Measurements from ENCODE around the gene KIF5B. TPM values are rescaled to one million over a fixed set of nuclear protein-coding genes. Genes with fewer than 3 reads are reported as not detected.
A peak's percentile ranks its signal among the peaks of the same experiment; 100 is the strongest.

KIF5B gene
- total and polyA plus RNA-seq, 2 donors from 2014 or later, result 26.9 to 77.2 TPM

DNA sequence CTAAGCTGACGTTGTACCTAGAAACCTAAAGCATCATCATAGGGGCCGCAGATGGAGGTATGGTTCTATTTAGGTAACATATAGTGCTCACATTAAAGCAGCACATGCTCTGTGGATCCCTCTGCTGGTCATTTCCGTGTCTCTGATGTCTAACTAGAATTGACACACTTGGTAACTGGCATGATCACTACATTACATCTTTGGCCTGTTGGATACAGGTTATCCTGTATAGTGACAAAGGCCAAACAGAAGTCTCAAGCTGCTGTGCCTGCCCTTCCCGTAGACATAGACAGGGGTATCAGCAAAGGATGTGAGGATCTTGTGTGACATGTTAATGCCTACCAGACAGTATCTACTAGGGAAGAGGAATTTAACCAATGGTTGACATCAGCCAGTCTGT is 51.2 kb downstream of the KIF5B start:
- H3K36me3 ChIP-seq (ENCODE audit: control insufficient read depth in 2 of 3, insufficient read depth in 3 of 3, low read length in 3 of 3), result peaks cover 0 to 1% (median 0%) of the 10 kb centered on the region in 3 donors
- no peak for FAIRE-seq
- intact Hi-C loops (cut with DNase I), result no loop called here

DNA sequence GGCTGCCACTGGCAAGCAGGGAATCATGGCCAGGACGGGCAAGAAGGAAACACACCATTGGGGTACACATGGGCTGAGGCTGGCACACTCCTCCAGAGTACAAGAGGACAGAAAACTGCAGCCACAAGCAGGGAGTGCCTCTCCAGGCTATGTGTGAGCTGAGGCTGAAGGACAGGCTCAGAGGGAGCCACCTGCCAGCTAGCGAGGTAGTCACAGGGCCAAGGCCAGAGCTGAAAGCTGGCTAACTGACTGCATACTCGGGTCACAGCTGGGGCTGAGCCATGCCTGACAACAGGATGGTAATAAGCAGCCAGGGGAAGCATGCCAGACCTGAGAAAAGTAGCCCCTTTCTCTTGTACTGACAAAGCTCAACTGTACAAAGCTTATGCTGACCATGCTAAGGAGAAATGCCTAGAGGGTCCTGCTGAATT is 52.0 kb downstream of the KIF5B start:
- no peak for FAIRE-seq
- Histone ChIP-seq H3K27ac (ENCODE audit: low read depth in 2 of 2, low read length in 2 of 2) (no peak overlapping the region), H3K4me3 (ENCODE audit: low read length in 3 of 3) (no peak overlapping the region), H3K27me3 (ENCODE audit: control insufficient read depth, insufficient read depth, low read length) (no peaks in the 10 kb centered on the region), H3K9ac (ENCODE audit: low read length in 3 of 3) (no peak overlapping the region), H3K4me1 (ENCODE audit: control insufficient read depth in 2 of 3, insufficient read depth in 2 of 3, low read depth in 1 of 3, low read length in 3 of 3) (no peaks in the 10 kb centered on the region), H3K9me3 (ENCODE audit: control insufficient read depth in 2 of 3, insufficient read depth in 1 of 3, low read length in 3 of 3) (no peaks in the 10 kb centered on the region), H3K36me3 (ENCODE audit: control insufficient read depth in 2 of 3, insufficient read depth in 3 of 3, low read length in 3 of 3) (no peaks in the 10 kb centered on the region)
- TF ChIP-seq CTCF (IDR thresholded peaks at IDR 0.05; ENCODE audit: borderline replicate concordance, extremely low read depth, insufficient read depth), result no peak
- no peak for DNase-seq
- intact Hi-C loops (cut with DNase I), result no loop called here

More for the DNA sequence above, 51.2 kb downstream of the KIF5B start:
- no peak overlapping the region for H3K27ac ChIP-seq (ENCODE audit: low read depth in 2 of 2, low read length in 2 of 2)
- no peaks in the 10 kb centered on the region for H3K9me3 ChIP-seq (ENCODE audit: control insufficient read depth in 2 of 3, insufficient read depth in 1 of 3, low read length in 3 of 3)
- H3K27me3 ChIP-seq (ENCODE audit: control insufficient read depth, insufficient read depth, low read length), result no peaks in the 10 kb centered on the region
- DNase-seq, result peak in 3 of 5 donors; percentile 20 to 49 (median 39)
- no peaks in the 10 kb centered on the region for H3K4me1 ChIP-seq (ENCODE audit: control insufficient read depth in 2 of 3, insufficient read depth in 2 of 3, low read depth in 1 of 3, low read length in 3 of 3)
- no peak overlapping the region for H3K9ac ChIP-seq (ENCODE audit: low read length in 3 of 3)
- no peak overlapping the region for H3K4me3 ChIP-seq (ENCODE audit: low read length in 3 of 3)
- no peak for TF ChIP-seq CTCF (IDR thresholded peaks at IDR 0.05; ENCODE audit: borderline replicate concordance, extremely low read depth, insufficient read depth)

DNA sequence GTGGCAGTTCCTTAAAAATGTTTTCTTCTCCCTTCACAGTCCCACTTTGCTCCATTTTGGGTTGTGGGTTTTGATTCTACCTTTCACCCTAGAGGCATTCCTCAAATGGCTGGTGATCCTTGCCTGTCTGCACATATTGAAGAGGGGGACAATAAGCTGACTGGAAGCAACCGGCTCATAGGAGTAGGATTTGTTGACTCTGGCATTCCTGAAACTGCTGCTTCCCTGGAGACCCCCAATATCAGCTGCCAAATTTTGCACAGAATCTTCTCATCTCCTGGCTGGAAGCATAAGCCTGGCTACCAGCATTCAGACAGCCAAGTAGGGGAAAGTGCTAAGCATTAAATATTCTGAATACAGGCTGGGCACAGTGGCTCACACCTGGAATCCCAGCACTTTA is 53.7 kb downstream of the KIF5B start:
- Histone ChIP-seq H3K36me3 (ENCODE audit: control insufficient read depth in 2 of 3, insufficient read depth in 3 of 3, low read length in 3 of 3) (no peaks in the 10 kb centered on the region), H3K4me3 (ENCODE audit: low read length in 3 of 3) (no peak overlapping the region), H3K27me3 (ENCODE audit: control insufficient read depth, insufficient read depth, low read length) (no peaks in the 10 kb centered on the region), H3K27ac (ENCODE audit: low read depth in 2 of 2, low read length in 2 of 2) (no peak overlapping the region), H3K4me1 (ENCODE audit: control insufficient read depth in 2 of 3, insufficient read depth in 2 of 3, low read depth in 1 of 3, low read length in 3 of 3) (no peaks in the 10 kb centered on the region), H3K9me3 (ENCODE audit: control insufficient read depth in 2 of 3, insufficient read depth in 1 of 3, low read length in 3 of 3) (no peaks in the 10 kb centered on the region), H3K9ac (ENCODE audit: low read length in 3 of 3) (no peak overlapping the region)
- DNase-seq (no peak), FAIRE-seq (no peak)
- intact Hi-C loops (cut with DNase I), result no loop called here
- no peak for TF ChIP-seq CTCF (IDR thresholded peaks at IDR 0.05; ENCODE audit: borderline replicate concordance, extremely low read depth, insufficient read depth)

GRCh38 chr10:32000937-32001336 is 55.3 kb downstream of the KIF5B start:
- Histone ChIP-seq H3K36me3 (ENCODE audit: control insufficient read depth in 2 of 3, insufficient read depth in 3 of 3, low read length in 3 of 3) (no peaks in the 10 kb centered on the region), H3K9me3 (ENCODE audit: control insufficient read depth in 2 of 3, insufficient read depth in 1 of 3, low read length in 3 of 3) (no peaks in the 10 kb centered on the region), H3K27me3 (ENCODE audit: control insufficient read depth, insufficient read depth, low read length) (no peaks in the 10 kb centered on the region), H3K4me3 (ENCODE audit: low read length in 3 of 3) (no peak overlapping the region), H3K27ac (ENCODE audit: low read depth in 2 of 2, low read length in 2 of 2) (no peak overlapping the region), H3K9ac (ENCODE audit: low read length in 3 of 3) (no peak overlapping the region), H3K4me1 (ENCODE audit: control insufficient read depth in 2 of 3, insufficient read depth in 2 of 3, low read depth in 1 of 3, low read length in 3 of 3) (no peaks in the 10 kb centered on the region)
- no peak for FAIRE-seq
- no peak for TF ChIP-seq CTCF (IDR thresholded peaks at IDR 0.05; ENCODE audit: borderline replicate concordance, extremely low read depth, insufficient read depth)
- no peak for DNase-seq
- intact Hi-C loops (cut with DNase I), result no loop called here
